NCI-H82 treated with DMSO at 0.1 percent for 48 hours (cell line): Measurements from ENCODE around the gene ARHGEF11.

Experiments
- DNase-seq: peaks from one replicate; lab custom pipeline; 2025; ENCODE audit not compliant: unreplicated experiment; lab: John Stamatoyannopoulos, UW

Gene ARHGEF11

DNA sequence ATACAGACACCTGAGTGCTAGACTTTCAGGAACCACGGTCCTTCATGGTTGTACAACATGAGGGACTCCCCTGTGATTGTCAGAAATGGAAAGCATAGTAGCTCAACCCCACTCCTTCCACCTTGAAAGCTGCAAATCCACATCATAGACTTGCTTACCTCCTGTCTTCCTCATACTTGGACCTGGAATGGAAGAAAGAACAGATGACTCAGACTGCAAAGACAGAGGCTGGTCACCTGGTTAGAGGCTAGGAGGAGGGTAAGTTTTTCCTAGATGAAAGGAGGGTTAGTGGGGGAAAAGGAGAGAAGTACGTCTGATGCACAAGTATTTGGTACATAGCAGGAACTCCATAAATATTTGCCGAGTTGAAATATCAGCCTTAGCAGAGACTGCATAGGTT, 87.9 kb downstream of the ARHGEF11 start:
- DNase-seq: no peak

DNA sequence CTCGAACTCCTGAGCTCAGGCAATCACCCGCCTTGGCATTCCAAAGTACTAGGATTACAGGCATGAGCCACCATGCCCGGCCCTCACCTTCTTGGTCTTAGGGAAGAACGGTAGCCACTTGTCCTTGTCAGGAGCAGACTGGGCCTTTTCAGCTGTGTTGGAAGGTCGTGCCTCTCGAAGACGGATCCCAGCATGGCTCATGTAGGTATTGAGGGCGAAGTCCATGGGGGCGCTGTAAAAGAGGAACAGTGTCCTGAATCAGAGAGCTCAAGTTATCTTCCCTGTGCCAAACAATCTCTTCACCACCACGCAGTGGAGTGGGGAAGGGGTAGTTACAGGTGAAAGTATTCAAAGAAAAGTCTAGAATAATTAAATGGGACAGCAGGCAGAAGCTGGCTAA, 89.2 kb downstream of the ARHGEF11 start:
- no peak for DNase-seq

DNA sequence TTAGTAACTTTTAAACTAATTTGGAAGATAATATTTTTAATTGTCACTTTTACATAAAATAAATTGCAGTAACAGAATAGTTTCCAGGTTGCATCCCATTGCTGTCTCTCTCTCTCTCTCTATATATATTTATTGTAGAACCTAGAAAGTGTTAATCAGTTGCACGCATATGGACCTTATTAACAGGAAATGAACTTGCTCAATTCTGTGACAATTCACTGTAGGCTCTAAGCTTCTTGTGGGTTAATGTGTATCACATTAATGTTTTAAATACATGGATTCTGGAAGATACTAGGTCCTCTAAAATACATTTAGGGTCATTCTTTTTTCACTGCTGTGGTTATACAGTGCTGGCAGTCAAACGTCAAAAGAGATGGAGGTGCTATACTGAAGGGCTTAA, 92.0 kb downstream of the ARHGEF11 start:
- no peak for DNase-seq

DNA sequence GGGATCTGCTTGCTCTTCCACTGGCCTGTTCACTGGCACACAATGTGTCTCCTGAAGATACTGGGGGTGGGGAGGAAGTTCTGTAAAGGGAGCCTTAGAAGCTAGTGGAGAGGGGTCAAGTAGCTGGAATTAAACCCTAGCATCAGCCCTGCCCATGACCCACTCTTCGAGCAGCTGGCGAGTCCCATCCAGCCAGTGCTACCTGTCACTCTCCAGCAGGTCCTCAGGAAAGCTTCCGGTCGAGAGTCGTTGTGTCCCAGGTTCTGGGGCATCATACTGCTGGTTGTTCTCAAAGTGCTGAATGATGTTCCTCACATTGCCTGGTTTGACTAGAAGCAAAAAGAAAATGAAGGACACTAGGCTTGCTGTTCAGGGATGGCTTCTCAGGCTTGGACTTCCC, 94.2 kb downstream of the ARHGEF11 start:
- DNase-seq: no peak

DNA sequence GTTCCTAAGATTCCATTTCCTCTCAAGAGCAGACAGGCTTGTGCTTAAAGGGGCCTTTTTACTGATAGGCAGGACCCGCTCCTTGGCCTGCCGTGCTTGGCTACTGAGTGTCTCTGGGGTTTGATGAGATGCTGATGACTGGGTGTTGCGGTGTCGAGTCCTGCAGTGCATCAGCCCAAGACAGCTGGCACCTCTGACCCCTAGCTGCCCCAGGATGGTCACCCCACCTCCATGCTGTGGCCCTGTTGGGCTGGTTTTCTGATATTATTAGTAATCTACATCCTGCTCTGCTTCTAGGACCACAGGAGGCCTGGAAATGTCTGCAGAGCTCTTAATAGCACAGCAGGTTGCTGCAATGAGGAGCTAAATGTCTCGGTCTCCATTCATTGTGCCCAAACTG, 96.4 kb downstream of the ARHGEF11 start:
- no peak for DNase-seq

DNA sequence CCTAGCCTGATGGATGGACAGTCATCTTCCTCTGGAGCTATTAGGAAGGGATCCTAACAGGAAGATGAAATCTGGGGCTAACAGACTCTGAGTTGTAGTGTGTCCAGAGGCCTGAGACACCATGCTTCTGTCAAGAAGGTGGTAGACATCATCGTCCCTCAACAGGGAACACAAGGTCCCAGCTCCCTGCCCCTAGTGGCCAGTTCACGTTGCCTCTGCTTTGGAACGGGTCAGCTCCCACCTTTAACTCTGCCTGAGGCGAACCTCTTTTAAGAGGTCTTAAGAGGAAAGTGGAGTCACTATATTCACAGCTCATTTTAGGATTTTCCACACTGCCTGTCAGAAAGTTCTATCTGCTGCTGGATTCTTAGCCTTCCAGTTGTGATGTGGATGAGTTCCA, 96.8 kb downstream of the ARHGEF11 start:
- DNase-seq: no peak

DNA sequence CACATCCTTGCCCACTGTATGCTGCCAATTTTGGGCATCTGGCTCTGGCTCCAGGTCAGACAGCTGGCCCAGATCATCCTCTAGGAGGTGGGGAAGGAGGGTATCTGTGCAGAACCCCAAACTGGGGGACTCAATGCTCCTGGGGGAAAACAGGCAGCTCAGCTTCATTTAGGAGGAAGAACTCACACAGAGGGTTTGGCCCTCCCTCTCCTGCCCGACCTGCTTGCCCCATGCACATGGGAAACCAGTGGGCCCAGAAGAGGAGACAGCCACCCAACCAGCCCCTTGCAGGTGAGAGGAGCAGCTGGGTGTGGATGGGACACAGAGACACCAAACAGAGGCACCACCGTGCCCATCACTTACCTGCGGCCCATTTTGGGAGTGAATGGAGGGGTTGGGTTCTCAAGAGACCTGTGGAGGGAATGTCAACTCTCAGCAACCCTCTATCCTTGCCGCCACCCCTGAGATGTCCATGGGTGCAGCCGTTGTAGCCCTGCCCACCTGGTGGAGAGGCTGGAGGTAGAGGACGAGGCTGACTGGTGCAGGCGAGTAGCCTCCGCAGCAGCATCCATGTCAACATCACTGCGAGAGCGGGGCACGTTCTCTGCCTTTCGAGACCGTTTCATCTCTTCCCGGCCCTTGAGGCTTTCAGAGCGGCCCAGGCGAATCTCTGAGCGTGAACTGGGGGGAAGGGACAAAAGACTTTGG, 97.6 kb downstream of the ARHGEF11 start:
- DNase-seq: no peak

DNA sequence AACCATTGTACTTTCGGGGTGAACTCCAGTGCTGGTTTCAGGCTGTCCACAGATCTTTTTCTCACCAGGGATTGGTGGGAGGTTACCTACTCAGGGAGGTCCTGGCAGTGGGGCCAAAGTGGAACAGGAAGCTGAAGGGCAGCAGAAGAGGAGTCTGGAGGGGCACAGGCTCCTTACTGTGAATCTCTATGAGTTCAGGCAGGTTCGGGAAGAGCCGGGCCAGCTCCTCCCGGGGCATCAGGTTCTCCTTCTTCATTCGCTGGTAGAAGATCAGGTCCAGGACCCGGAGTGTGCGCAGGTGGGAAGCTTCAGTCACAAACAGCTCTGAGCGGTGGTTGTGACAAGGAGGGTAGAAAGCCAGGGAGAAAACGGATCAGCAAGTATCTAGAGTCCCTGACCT, 98.4 kb downstream of the ARHGEF11 start:
- no peak for DNase-seq

DNA sequence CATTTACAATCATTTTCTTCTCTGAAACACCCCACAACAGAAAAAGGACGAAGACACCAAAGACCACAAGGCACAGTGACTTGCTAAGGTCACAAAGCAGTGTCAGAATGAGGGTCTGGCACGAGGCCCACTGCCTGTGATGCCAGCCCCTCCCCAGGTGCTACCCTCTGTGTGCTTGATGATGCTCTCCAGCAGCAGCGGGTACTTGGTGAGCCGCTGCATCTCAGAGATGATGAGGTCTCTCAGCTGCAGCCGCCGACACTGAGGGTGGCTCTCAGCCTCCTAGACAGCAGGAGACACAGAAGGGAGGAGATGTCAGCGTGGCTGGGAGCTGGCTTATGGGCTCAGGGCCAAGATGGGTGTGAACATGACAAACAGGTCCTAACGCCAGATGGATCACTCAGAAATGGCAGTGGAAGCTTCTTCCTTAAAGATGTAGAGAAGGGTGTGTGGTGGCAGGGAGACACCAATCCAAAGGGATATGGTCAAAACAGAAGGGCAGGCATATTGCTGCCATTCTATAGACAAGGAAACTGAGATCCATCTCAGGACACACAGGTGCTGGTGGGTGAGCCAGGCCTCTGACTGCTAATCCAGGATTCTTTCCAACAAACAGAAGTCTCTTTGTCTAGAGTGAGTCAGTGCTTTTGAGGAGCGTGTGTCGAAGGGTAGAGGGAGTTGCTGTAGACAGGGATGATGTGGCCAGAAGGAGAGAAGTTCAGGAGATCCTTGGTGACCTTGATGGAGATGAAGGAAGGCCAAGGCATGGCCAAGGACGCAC, 99.5 kb downstream of the ARHGEF11 start:
- no peak for DNase-seq

DNA sequence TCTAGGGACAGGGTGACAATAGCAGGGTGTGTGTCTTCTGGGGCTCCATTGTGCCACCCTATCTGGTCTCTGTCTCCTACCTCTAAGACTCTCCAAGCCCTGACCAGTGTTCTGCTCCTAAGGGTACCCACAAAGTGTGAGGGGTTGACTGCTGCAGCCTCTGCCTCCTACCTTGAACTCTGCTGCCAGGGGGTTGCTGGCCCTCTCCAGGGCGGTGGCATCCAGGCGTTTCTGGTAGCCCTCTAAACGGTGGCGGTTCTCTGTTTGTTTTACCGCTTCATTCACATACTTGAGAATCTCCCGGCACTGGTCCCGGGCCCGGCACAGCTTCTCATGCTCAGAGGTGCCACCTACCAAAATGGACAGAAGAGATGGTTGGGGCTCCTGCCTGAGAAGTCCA, 100.7 kb downstream of the ARHGEF11 start:
- DNase-seq: no peak

DNA sequence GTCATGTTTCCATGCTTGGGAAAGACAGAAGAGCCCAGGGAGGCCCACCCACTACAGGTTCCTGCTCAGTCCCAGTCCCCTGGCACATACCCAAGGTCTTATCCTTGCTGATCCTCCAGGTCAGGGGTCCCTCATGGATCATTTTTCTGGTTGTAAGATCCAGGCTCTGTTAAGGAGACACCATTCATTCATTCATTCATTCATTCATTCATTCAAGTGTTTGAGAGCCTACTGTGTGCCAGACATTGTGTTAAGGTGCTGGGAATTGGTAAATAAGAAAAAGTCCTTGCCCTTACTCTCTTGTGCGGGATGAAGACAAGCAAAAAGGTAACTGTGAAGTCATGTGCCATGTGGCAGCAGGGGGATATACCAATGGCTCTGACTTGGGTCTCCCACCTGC, 101.3 kb downstream of the ARHGEF11 start:
- DNase-seq: no peak

DNA sequence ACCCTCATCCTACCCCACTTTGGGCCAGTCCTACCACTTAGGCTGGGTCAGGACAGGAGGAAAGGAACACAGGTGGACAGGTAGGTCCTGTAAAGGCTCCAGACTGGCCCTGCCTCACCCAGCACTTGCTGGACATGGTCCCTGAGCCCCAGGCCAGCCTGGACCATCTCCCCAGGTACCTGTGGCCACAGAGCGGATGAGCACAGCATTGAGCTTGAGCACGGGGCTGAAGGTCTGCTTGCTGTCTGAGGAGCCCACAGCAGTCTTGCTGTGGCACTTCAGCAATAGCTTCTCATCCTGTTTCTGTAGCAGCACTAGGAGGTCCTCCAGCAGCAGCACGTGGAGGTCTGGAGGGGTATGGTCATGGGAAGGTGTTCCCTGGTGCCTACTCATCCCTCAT, 101.8 kb downstream of the ARHGEF11 start:
- DNase-seq: no peak

DNA sequence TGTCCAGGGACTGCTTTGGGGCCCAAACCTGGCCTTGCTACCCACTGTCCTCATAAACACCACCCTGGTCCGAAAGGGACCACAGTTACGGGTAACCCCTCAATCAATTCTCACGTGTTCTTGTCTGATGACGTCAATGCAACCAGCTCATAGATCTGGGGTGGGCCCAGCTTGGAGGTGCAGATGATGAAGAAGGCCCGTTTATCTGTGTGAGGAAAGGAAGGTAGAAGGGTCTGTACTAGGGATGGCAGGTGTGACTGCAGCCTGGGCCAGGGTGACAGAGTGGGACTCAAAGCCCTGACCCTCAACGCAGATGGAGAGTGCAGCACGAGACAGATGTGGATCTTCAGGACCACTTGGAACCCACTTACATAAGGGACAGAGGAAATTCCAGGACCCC, 103.0 kb downstream of the ARHGEF11 start:
- DNase-seq: no peak

DNA sequence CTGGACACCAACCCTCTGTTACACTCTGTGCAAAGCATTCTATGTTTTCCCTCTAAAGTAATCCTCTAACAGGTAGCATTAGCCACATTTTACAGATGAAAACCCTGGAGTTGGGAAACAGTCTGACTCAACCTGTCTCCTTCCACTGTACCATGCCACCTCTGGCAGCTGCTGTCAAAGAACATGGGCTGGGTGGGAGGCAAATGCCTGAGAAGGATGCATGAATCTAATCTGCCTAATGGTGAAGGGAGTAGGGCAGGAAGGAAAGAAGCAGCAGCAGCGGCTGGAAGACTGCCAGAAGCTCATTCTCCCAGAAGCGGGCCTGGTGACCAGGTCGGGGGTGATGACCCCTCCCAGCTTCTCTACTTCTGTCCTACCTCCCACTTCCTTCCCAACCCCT, 103.4 kb downstream of the ARHGEF11 start:
- DNase-seq: no peak

DNA sequence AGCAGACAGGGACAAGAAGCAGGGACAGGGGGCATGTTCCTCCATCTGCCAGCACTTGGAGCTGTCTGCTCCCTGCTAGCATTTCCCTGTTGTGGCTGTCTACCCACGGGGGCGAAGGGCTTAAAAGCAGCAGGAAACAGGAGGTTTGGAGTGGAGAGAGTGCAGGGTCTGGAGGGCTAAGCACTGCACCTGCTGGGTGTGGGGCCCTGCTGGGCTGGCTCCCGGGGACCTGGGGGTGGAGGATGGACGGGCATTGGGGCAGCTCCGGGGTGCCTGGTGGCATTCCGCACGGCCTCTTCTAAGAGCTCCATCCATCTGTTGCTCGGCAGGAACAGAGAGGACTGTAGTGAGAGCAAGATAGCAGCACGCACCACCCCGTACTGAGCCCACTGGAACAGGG, 103.9 kb downstream of the ARHGEF11 start:
- no peak for DNase-seq

DNA sequence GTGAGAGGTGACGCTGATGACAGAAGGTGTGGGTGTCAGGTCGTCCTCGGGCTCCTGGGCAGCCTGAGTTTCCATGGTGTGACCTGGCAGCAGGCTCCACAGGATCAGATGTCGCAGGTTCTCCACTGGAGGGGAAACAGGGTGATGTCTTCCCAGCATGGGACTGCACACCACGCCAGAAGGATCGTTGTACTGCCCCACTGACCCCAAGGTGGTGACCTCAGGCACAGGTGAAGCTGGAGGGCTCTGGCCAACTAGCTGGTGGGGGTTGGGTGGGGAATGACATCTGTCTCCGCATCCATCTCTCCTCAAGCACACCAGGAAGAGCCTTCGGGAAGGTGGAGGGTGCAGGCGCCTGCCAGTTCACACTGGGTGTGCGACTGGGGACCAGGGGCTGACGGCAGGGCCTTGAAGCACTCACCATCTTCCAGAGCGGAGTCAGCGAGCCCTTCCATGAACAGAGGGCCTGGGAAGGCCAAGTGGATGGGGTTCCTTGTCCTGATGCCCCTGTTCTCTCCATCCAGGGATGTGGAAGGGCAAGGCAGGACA, 105.7 kb downstream of the ARHGEF11 start:
- no peak for DNase-seq

DNA sequence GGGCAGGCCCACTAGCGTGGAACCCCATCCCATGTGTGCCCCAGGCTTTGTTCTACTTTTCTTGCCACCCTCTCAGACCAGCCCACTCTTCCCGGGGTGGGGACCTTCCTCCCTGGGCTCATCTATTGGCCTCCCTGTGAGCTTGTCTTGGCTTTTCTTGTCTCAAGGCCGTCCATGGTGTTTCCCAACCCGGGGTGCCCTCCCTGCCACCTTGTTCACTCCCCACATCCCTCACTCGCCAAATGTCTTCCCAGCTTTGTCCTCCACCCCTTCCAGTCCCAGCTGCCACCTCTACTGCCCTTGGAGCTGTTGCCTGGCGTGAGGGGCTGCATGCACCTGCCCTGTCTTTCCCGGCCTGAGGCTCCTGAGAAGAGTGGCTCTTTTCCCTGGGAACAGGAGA, 106.7 kb downstream of the ARHGEF11 start:
- no peak for DNase-seq

DNA sequence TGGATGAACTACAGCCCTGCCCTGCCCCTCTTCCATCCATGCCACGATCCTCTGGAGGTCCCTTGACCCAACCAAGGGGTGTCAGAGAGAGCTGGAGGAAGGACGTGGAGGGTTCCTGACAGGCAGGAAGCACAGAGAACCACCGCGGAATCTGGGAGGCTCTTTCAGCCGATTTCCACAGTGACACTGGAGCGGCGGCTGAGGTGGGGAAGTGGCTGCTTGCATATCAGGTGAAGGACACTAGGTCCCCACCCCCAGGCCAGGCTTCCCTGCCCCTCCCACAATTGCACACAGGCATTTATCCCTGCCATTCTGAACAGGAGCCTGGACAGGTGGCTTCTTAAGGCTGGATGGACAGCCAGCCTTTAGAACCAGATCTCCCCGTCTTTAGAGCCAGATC, 107.7 kb downstream of the ARHGEF11 start:
- no peak for DNase-seq

DNA sequence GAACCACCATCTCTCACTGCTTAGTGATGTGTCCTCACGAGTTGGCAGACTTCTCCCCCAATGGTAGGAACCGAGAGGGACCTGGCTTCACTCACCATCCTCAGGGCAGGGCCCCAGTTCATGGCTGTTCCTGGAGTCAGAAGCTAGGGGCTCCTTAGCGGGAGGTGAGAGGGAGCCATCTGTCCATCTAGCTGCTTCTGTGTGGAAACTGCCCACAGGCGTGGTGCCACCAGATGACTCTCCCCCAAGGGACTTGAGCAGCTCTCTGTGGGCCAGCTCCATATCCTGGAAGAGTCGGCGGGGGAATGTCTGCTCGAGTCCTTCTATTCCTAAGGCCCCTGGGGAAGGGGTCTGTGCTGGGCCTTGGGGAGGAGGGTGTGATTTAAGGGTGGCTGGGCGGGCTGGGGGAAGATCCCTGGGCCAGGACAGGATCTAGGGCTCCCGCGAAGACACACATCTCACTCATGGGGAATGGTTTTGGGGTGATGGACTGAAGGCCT, 108.8 kb downstream of the ARHGEF11 start:
- DNase-seq: no peak

DNA sequence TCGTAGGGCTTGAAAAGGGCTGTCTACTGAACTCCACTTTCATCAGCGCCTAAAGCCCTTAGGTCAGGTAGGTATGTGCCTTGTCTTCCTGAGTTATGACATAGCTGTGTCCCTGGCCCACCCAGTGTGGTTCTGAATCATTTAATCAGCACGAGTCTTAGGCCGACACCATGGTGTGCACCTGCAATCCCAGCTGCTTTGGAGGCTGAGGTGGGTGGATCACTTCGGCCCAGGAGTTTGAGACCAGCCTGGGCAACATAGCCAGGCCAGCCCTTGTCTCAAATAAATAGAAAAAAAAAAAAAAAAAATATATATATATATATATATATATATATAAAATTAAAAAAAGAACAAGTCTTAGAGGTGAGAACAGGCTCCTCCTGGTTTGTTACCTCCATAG, 109.4 kb downstream of the ARHGEF11 start:
- DNase-seq: no peak

DNA sequence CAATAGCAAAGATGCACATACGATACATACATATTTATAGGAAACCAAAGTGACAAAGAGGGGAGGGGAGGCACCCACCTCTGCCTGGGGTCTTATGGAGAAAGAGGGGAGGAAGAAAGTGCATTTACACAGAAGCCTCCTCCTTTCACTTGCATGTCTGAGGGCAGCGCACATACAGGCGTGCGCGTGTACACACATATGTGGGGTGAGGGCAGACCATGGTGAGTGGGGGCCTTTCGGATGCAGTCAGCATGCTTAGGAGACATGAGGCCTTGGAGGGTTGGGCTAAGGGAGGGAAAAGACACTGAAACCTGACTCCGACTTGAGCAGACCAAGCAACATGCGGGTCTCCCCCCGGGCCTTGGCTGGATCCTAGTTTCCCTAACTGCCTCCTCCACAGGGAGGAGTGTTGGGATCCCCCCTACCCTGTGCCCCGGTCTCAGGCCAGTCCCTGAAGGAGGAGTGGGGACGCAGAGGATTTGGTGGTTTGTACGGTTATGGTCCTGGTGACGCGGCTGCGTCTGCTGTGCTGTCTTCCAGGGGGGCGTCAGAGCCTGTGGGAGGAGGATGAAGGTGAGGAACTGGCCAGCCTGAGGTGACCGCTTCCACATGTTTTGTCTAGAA, 109.9 kb downstream of the ARHGEF11 start:
- no peak for DNase-seq

DNA sequence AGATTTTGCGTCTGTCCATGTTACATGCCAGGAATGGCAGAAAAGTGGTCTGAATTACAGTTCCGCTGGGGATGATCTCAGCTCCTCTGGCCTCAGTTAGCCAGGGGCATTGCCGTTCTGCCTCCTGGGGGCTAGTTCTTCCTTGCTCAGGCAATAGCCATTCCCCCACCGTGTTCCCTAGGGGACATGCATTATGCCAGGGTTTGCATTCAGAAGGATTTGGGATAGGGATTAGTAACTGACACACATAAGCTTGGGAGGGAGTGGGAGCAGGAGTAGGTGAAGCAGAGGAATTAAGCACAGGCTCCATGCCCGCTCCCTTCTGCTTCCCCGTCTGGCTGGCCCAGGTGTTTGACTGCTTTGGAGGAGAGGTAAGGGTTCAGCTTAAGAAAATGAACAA, 112.4 kb downstream of the ARHGEF11 start:
- DNase-seq: peak; percentile 97
